Adrenal gland (tissue), 5 donors: ENCODE data around the gene MRPL36.

Experiments used
- CTCF ChIP-seq, 6 experiments: fragments of 450-650 bp in 4 of 6; fragments of 200-600 bp in 2 of 6; sonication (generic) in 1 of 6; IDR thresholded peaks; 1 replicate in 5 of 6; 2 replicates in 1 of 6; pipeline versions ENCODE4 v1.5.1 to v1.8.0; 2016 to 2021; ENCODE audit warnings: antibody characterized with exemption in 6 of 6, mild to moderate bottlenecking in 2 of 6, moderate library complexity in 1 of 6
- POLR2A ChIP-seq, 2 donors: fragments of 450-650 bp; IDR thresholded peaks; one replicate each; pipeline ENCODE4 v1.6.1; 2017; ENCODE audit warnings: antibody characterized with exemption in 2 of 2, mild to moderate bottlenecking in 2 of 2, moderate library complexity in 1 of 2
- donor health status: DM: no; HTN: no; CAD: no.

- TF ChIP-seq CTCF (IDR thresholded peaks at IDR 0.05), result no peak
- TF ChIP-seq POLR2A (IDR thresholded peaks at IDR 0.05), result no peak
Measured at GRCh38 chr5:1836176-1836890, 36.7 kb upstream of the MRPL36 start.
